Measurements from ENCODE around the gene PRPF38A.

Gene PRPF38A

DNA sequence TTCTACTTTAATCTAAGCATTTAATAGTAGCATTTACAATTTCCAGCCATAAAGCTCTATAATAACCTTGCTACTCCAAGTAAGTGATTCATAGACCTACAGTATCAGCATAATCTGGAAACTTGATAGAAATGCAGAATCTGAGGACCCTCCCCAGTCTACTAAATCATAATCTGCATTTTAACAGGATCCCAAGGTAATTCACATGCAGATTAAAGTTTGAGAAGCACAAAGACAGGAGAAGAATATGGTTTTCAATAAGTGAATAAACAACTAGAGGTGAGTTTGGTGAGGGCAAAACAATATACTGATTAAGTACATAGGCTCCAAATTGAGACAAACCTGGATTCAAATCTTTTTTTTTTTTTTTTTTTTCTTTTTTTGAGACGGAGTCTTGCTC is 57.4 kb downstream of the PRPF38A start:
- no peak for DNase-seq (ENCODE audit: low spot score)

DNA sequence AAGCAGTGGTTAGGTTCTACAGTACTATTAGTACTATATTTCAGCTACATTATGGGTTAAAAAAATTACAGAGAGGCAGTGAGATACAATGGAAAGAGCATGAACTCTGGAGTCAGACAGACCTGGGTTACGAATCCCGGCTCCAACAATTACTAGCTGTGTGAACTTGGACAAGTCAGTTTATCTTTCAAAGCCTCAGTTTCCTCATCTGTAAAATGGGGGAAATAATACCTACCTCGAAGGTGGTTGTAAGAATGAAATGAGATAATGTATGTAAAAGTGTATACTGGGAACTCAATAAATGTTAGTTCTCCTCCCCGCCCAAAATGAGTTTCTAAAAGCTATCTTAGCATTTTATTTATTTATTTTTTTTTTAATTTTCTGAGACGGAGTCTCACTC is 59.5 kb downstream of the PRPF38A start:
- DNase-seq (ENCODE audit: low spot score) = no peak

DNA sequence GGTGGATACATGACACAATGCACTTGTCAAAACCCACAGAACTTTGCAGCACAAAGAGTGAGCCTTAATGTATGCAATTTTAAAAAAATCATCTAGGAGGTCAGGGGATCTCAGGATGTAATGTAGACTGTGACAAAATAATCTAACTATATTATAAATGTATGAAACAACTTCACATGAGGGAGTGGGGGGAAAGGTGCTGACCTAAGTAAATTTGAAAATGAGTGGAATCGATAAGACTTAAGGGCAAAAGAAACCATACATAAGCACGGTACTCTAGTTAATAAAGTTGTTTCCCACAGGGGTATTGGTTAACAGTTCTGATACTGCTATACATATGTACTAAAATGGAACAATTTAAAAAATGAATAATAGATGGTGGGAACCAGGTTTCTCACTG is 64.7 kb downstream of the PRPF38A start:
- no peak for DNase-seq (ENCODE audit: low spot score)
